SK-N-MC (cell line): ENCODE measurements around the gene HHIPL2.

Experiments used
- EZH2 ChIP-seq: fragments of 200-600 bp; sonication (generic); IDR thresholded peaks from one replicate; pipeline ENCODE4 v1.6.1; 2017; ENCODE audit warnings: antibody characterized with exemption
- POLR2AphosphoS5 ChIP-seq: IDR thresholded peaks from 2 replicates; pipeline ENCODE4 v1.6.1; 2012; ENCODE audit warnings: mild to moderate bottlenecking, low read depth, low read length, borderline replicate concordance

GRCh38 chr1:222579316-222579715 lies 31.4 kb upstream of the HHIPL2 start:
- TF ChIP-seq POLR2AphosphoS5: no peak
- TF ChIP-seq EZH2: no peak
